Measurements from ENCODE around the gene TSPYL1. TPM values are rescaled to one million over a fixed set of nuclear protein-coding genes. Genes with fewer than 3 reads are reported as not detected.
"Not testable (repeated sequence)": the region's sequence is repeated elsewhere in the genome, so short reads cannot be mapped to it uniquely, and the experiment has no call there.

Gene TSPYL1
- total RNA-seq, 2 experiments from 2014 or later, result 59.9 to 66.8 TPM

GRCh38 chr6:116286773-116287358 is 7.1 kb upstream of the TSPYL1 start:
- POLR2A ChIA-PET, result no interaction called here
- DNase-seq (no peak), ATAC-seq (ENCODE audit: low read depth) (no peak)
- Mint-ChIP-seq H3K4me3 (no peak overlapping the region), H3K4me1 (no peaks in the 10 kb centered on the region), H3K27me3 (no peaks in the 10 kb centered on the region), H3K9me3 (no peaks in the 10 kb centered on the region), H3K36me3 (no peaks in the 10 kb centered on the region), H3K27ac (no peak overlapping the region)

- H3K36me3 Mint-ChIP-seq; H3K4me1 Mint-ChIP-seq; DNase-seq; H3K27me3 Mint-ChIP-seq; H3K27ac Mint-ChIP-seq; ATAC-seq (ENCODE audit: low read depth); H3K9me3 Mint-ChIP-seq; H3K4me3 Mint-ChIP-seq; POLR2A ChIA-PET: not testable (repeated sequence)
Measured at GRCh38 chr6:116284984-116285383, 5.3 kb upstream of the TSPYL1 start.

- no peak for DNase-seq
- H3K27ac Mint-ChIP-seq, result no peak overlapping the region
- no peak for ATAC-seq (ENCODE audit: low read depth)
- no peak overlapping the region for H3K4me3 Mint-ChIP-seq
- POLR2A ChIA-PET, result no interaction called here
- H3K27me3 Mint-ChIP-seq, result no peaks in the 10 kb centered on the region
- peaks cover 7% of the 10 kb centered on the region for H3K36me3 Mint-ChIP-seq
- H3K4me1 Mint-ChIP-seq, result peaks cover 15% of the 10 kb centered on the region
- H3K9me3 Mint-ChIP-seq, result no peaks in the 10 kb centered on the region
Measured at GRCh38 chr6:116283191-116283590, 3.5 kb upstream of the TSPYL1 start.

- H3K36me3 Mint-ChIP-seq, result peaks cover 12% of the 10 kb centered on the region
- POLR2A ChIA-PET, result no interaction called here
- H3K27ac Mint-ChIP-seq, result no peak overlapping the region
- no peak for DNase-seq
- ATAC-seq (ENCODE audit: low read depth), result no peak
- no peaks in the 10 kb centered on the region for H3K9me3 Mint-ChIP-seq
- H3K27me3 Mint-ChIP-seq, result no peaks in the 10 kb centered on the region
- H3K4me3 Mint-ChIP-seq, result no peak overlapping the region
- peaks cover 19% of the 10 kb centered on the region for H3K4me1 Mint-ChIP-seq
Measured at GRCh38 chr6:116282698-116283097, 3.0 kb upstream of the TSPYL1 start.

GRCh38 chr6:116280933-116281316 is 1.2 kb upstream of the TSPYL1 start:
- POLR2A ChIA-PET, result interaction anchor here (0.9 to 4.3 kb wide), 4 partner anchors 12 to 291 kb away, joined by 3 to 47 read pairs (median 27); partner anchors contain the start of genes RWDD1 and TSPYL4
- Mint-ChIP-seq H3K36me3 (peaks cover 21% of the 10 kb centered on the region), H3K27ac (peak overlapping the region; percentile 99), H3K4me3 (no peak overlapping the region), H3K27me3 (no peaks in the 10 kb centered on the region), H3K9me3 (no peaks in the 10 kb centered on the region), H3K4me1 (peaks cover 33% of the 10 kb centered on the region)
- no peak for DNase-seq
- ATAC-seq (ENCODE audit: low read depth), result no peak

GRCh38 chr6:116280161-116280932 is 617 bp upstream of the TSPYL1 start:
- peaks cover 36% of the 10 kb centered on the region for H3K4me1 Mint-ChIP-seq
- H3K27me3 Mint-ChIP-seq, result no peaks in the 10 kb centered on the region

GRCh38 chr6:116278854-116279231 is 887 bp downstream of the TSPYL1 start:
- no peak for ATAC-seq (ENCODE audit: low read depth)
- peaks cover 41% of the 10 kb centered on the region for H3K4me1 Mint-ChIP-seq
- H3K9me3 Mint-ChIP-seq, result no peaks in the 10 kb centered on the region
- peaks cover 26% of the 10 kb centered on the region for H3K36me3 Mint-ChIP-seq
- POLR2A ChIA-PET, result interaction anchor here (1.5 to 4.3 kb wide), 8 partner anchors 8 to 403 kb away, joined by 3 to 47 read pairs (median 8); partner anchors contain the start of genes DSE, KPNA5, NT5DC1 and RWDD1
- H3K27ac Mint-ChIP-seq, result peak overlapping the region; percentile 99
- no peaks in the 10 kb centered on the region for H3K27me3 Mint-ChIP-seq
- DNase-seq, result no peak
- peak overlapping the region; percentile 97 for H3K4me3 Mint-ChIP-seq

More at GRCh38 chr6:116280161-116280932, 617 bp upstream of the TSPYL1 start:
- peaks cover 23% of the 10 kb centered on the region for H3K36me3 Mint-ChIP-seq
- peak overlapping the region; percentile 99 for H3K27ac Mint-ChIP-seq
- peak overlapping the region; percentile 97 for H3K4me3 Mint-ChIP-seq
- no peak for DNase-seq
- ATAC-seq (ENCODE audit: low read depth), result no peak
- POLR2A ChIA-PET, result interaction anchor here (0.7 to 4.3 kb wide), 11 partner anchors 9 to 386 kb away, joined by 3 to 47 read pairs (median 5); partner anchors contain the start of genes DSE, NT5DC1, RSPH4A and RWDD1
- no peaks in the 10 kb centered on the region for H3K9me3 Mint-ChIP-seq

- Mint-ChIP-seq H3K4me1 (peaks cover 41% of the 10 kb centered on the region), H3K27ac (peak overlapping the region; percentile 99), H3K4me3 (peak overlapping the region; percentile 97), H3K9me3 (no peaks in the 10 kb centered on the region), H3K27me3 (no peaks in the 10 kb centered on the region), H3K36me3 (peaks cover 26% of the 10 kb centered on the region)
- DNase-seq (no peak), ATAC-seq (ENCODE audit: low read depth) (no peak)
- POLR2A ChIA-PET, result interaction anchor here (1.5 to 4.3 kb wide), 5 partner anchors 9 to 403 kb away, joined by 3 to 47 read pairs (median 14); partner anchors contain the start of genes KPNA5, NT5DC1, RWDD1 and TSPYL4
Measured at GRCh38 chr6:116278481-116278829, 1.3 kb downstream of the TSPYL1 start.

- peaks cover 43% of the 10 kb centered on the region for H3K4me1 Mint-ChIP-seq
Measured at GRCh38 chr6:116277124-116277523, 2.6 kb downstream of the TSPYL1 start.

GRCh38 chr6:116271149-116271708 is 8.5 kb downstream of the TSPYL1 start:
- POLR2A ChIA-PET, result interaction anchor here (1.3 kb wide), 1 partner anchor 8 kb away, joined by 5 read pairs; the partner anchor contains the start of gene TSPYL1

More at GRCh38 chr6:116277124-116277523, 2.6 kb downstream of the TSPYL1 start:
- peak overlapping the region; percentile 97 for H3K4me3 Mint-ChIP-seq
- no peaks in the 10 kb centered on the region for H3K27me3 Mint-ChIP-seq
- H3K36me3 Mint-ChIP-seq, result peaks cover 28% of the 10 kb centered on the region
- DNase-seq, result no peak
- no peak for ATAC-seq (ENCODE audit: low read depth)
- no peaks in the 10 kb centered on the region for H3K9me3 Mint-ChIP-seq
- POLR2A ChIA-PET, result interaction anchor here (0.6 to 1.1 kb wide), 2 partner anchors 283 to 294 kb away, joined by 3 read pairs; partner anchors contain the start of gene RWDD1
- H3K27ac Mint-ChIP-seq, result peak overlapping the region; percentile 69

GRCh38 chr6:116268589-116269293 is 11.0 kb downstream of the TSPYL1 start:
- H3K4me3 Mint-ChIP-seq, result no peak overlapping the region
- ATAC-seq (ENCODE audit: low read depth) (peak; percentile 56), DNase-seq (no peak)
- peaks cover 8% of the 10 kb centered on the region for H3K4me1 Mint-ChIP-seq
- no peak overlapping the region for H3K27ac Mint-ChIP-seq
- POLR2A ChIA-PET, result interaction anchor here (2.4 kb wide), 1 partner anchor 11 kb away, joined by 14 read pairs; the partner anchor contains the start of gene TSPYL1
- H3K36me3 Mint-ChIP-seq, result peaks cover 26% of the 10 kb centered on the region
- peaks cover 5% of the 10 kb centered on the region for H3K9me3 Mint-ChIP-seq
- no peaks in the 10 kb centered on the region for H3K27me3 Mint-ChIP-seq

More at GRCh38 chr6:116271149-116271708, 8.5 kb downstream of the TSPYL1 start:
- H3K4me1 Mint-ChIP-seq, result peaks cover 17% of the 10 kb centered on the region
- ATAC-seq (ENCODE audit: low read depth), result no peak
- H3K27ac Mint-ChIP-seq, result peak overlapping the region; percentile 32
- H3K27me3 Mint-ChIP-seq, result no peaks in the 10 kb centered on the region
- DNase-seq, result no peak
- no peaks in the 10 kb centered on the region for H3K9me3 Mint-ChIP-seq
- H3K36me3 Mint-ChIP-seq, result peaks cover 14% of the 10 kb centered on the region
- no peak overlapping the region for H3K4me3 Mint-ChIP-seq

- H3K9me3 Mint-ChIP-seq, result peaks cover 5% of the 10 kb centered on the region
- no peak overlapping the region for H3K27ac Mint-ChIP-seq
- H3K4me3 Mint-ChIP-seq, result no peak overlapping the region
- H3K4me1 Mint-ChIP-seq, result peaks cover 7% of the 10 kb centered on the region
- no peaks in the 10 kb centered on the region for H3K27me3 Mint-ChIP-seq
- POLR2A ChIA-PET, result interaction anchor here (2.4 kb wide), 1 partner anchor 12 kb away, joined by 14 read pairs; the partner anchor contains the start of gene TSPYL1
- peaks cover 30% of the 10 kb centered on the region for H3K36me3 Mint-ChIP-seq
- DNase-seq (no peak), ATAC-seq (ENCODE audit: low read depth) (no peak)
Measured at GRCh38 chr6:116267836-116268588, 11.7 kb downstream of the TSPYL1 start.

Measured in activated naive CD8-positive, alpha-beta T cell treated with anti-CD3 and anti-CD28 coated beads, Interleukin-2, amount 10 ng/mL, durations not matched to agents 7 days and 5 days (primary cell).